GM19328 (cell line): ENCODE data around the gene PUS1.

Source experiments
- ATAC-seq: cut with Tn5 transposase; IDR thresholded peaks from one replicate; pipeline ENCODE4 v1.9.1; 2021; ENCODE audit warnings: mild to moderate bottlenecking, moderate library complexity; ENCODE audit not compliant: unreplicated experiment

Gene PUS1

GRCh38 chr12:131902332-131903241, 26.5 kb upstream of the PUS1 start:
- ATAC-seq: no peak

- ATAC-seq: no peak
Measured at GRCh38 chr12:131903270-131904255, 25.5 kb upstream of the PUS1 start.

- no peak for ATAC-seq
Measured at GRCh38 chr12:131904346-131904745, 24.7 kb upstream of the PUS1 start.

GRCh38 chr12:131905081-131905629, 23.9 kb upstream of the PUS1 start:
- ATAC-seq: no peak

GRCh38 chr12:131905630-131906091, 23.4 kb upstream of the PUS1 start:
- no peak for ATAC-seq

- no peak for ATAC-seq
Measured at GRCh38 chr12:131907379-131908091, 21.5 kb upstream of the PUS1 start.

GRCh38 chr12:131908092-131909080, 20.7 kb upstream of the PUS1 start:
- no peak for ATAC-seq

- ATAC-seq: no peak
Measured at GRCh38 chr12:131909081-131909751, 19.9 kb upstream of the PUS1 start.

GRCh38 chr12:131909752-131910219, 19.3 kb upstream of the PUS1 start:
- no peak for ATAC-seq

GRCh38 chr12:131910302-131911027, 18.6 kb upstream of the PUS1 start:
- no peak for ATAC-seq

- no peak for ATAC-seq
Measured at GRCh38 chr12:131911028-131911650, 17.9 kb upstream of the PUS1 start.

GRCh38 chr12:131911851-131912477, 17.1 kb upstream of the PUS1 start:
- ATAC-seq: no peak

GRCh38 chr12:131912518-131913274, 16.4 kb upstream of the PUS1 start:
- no peak for ATAC-seq

GRCh38 chr12:131913666-131914065, 15.4 kb upstream of the PUS1 start:
- no peak for ATAC-seq

- no peak for ATAC-seq
Measured at GRCh38 chr12:131914179-131914702, 14.8 kb upstream of the PUS1 start.
